Testis (tissue), 2 donors: ENCODE results near the gene TCF7L2.

Experiments
- POLR2A ChIP-seq: fragments of 450-650 bp; IDR thresholded peaks from one replicate; pipeline ENCODE4 v1.6.1; 2017; ENCODE audit warnings: antibody characterized with exemption, mild to moderate bottlenecking, moderate library complexity
- TF ChIP-seq, protein P1 (sequence below), 3 experiments: fragments of 450-650 bp in 2 of 3; fragments of 200-600 bp in 1 of 3; sonication (generic) in 1 of 3; IDR thresholded peaks; one replicate each; pipeline ENCODE4 v1.5.1; 2016 to 2019; ENCODE audit warnings: antibody characterized with exemption in 3 of 3, mild to moderate bottlenecking in 2 of 3, moderate library complexity in 1 of 3

DNA sequence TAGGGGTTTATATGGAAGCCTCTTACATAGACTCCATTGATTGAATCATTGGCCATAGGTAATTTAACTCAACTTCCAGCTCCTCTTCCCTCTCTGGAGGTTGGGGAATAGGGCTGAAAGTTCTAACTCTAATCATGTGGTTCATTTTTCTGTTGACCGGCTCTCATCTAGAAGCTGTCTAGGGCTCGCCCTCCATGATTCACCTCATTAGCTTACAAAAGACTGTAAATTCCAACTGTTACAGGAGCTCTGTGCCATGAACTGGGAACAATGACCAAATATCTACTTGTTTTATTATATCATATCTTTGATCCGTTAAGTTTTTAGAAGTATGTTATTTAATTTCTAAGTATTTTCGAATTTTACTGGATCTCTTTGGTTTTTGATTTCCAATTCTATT lies 263.0 kb downstream of the TCF7L2 start:
- TF ChIP-seq, protein P1, sequence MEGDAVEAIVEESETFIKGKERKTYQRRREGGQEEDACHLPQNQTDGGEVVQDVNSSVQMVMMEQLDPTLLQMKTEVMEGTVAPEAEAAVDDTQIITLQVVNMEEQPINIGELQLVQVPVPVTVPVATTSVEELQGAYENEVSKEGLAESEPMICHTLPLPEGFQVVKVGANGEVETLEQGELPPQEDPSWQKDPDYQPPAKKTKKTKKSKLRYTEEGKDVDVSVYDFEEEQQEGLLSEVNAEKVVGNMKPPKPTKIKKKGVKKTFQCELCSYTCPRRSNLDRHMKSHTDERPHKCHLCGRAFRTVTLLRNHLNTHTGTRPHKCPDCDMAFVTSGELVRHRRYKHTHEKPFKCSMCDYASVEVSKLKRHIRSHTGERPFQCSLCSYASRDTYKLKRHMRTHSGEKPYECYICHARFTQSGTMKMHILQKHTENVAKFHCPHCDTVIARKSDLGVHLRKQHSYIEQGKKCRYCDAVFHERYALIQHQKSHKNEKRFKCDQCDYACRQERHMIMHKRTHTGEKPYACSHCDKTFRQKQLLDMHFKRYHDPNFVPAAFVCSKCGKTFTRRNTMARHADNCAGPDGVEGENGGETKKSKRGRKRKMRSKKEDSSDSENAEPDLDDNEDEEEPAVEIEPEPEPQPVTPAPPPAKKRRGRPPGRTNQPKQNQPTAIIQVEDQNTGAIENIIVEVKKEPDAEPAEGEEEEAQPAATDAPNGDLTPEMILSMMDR (IDR thresholded peaks at IDR 0.05): no peak
- no peak for TF ChIP-seq POLR2A
